ENCODE results near the gene HIGD1C.

DNA sequence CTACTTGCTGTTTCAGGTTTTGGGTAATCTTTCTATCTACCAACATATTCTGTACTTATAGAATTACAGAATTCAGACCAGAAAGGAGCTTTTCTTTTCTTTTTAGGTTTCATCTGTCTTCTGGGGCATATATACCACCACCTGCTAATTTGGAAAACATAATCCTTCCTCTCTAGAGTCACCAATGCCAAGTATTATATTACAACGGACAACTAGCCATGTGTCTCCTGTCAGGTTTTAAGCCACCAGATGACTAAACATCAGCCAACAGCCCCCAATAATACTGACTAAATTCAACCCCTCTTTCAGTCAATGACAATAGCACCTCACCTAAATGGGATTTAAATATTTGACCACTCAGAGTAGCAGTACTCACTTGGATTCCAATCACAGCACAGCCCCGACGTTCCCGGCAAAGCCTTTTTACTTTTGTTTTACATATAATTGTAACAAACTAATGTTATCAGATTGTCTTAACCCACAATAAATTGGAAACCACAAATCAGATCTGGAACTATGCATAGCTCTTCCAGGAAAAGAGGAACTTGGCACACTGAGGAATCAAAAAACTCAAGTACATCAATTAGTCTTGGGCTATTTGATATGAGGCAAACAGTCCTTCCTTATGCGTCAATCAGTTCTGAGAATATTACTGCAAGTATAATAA lies 60.4 kb downstream of the HIGD1C start:
- TF ChIP-seq POLR2A (IDR thresholded peaks at IDR 0.05; ENCODE audit: low read depth, low read length) (no peak), POLR2AphosphoS5 (IDR thresholded peaks at IDR 0.05; ENCODE audit: low read depth, low read length) (no peak), POU2F2 (IDR thresholded peaks at IDR 0.05; ENCODE audit: low read depth, low read length) (no peak), TAF1 (IDR thresholded peaks at IDR 0.05; ENCODE audit: low read depth, low read length) (no peak)

All from GM12891 (cell line).